Heart left ventricle (tissue), 13 donors: ENCODE data around the gene FNDC3B.

ENCODE experiments used
- CTCF ChIP-seq, 12 donors: fragments of 200-600 bp; sonication (generic) in 4 of 12; IDR thresholded peaks; one replicate each; pipeline versions ENCODE4 v1.5.0 to v1.8.0; 2018 to 2022; ENCODE audit warnings: antibody characterized with exemption in 12 of 12, mild to moderate bottlenecking in 5 of 12
- POLR2A ChIP-seq, 2 donors: fragments of 450-650 bp; IDR thresholded peaks; one replicate each; pipeline ENCODE4 v1.6.1; 2017; ENCODE audit warnings: antibody characterized with exemption in 2 of 2, mild to moderate bottlenecking in 2 of 2, moderate library complexity in 2 of 2
- donor health status: ischemic (EF 13 %, LVEDD 7.1; RV severe dilation, severe dysfunction).
- donor health status: DM: no; HTN: yes; CAD: no.
- donor health status: DM: no; HTN: no; CAD: no.
- donor health status: ischemic (EF 25% LVEDD 6.9; RV normal size, moderate dysfunction).
- donor health status: ischemic (EF 25% LVEDD 5.7; RV mildly dilated, moderate dysfunction).
- donor health status: ischemic (EF 35%, LVEDD 5.7; RV mildly dilated, moderate dysfunction).
- donor health status: nonischemic (EF 11% LVEDD 7.7; RV severe dilation, severe dysfunction).
- donor health status: DM: yes; HTN: yes; CAD: no.
- donor health status: PGD.
- donor health status: ischemic (EF 29% LVEDD 5.4; RV normal size, mild dysfunction).
- donor health status: nonischemic (EF 23%, LVEDD 6.1; RV moderate dilation, normal function).

DNA sequence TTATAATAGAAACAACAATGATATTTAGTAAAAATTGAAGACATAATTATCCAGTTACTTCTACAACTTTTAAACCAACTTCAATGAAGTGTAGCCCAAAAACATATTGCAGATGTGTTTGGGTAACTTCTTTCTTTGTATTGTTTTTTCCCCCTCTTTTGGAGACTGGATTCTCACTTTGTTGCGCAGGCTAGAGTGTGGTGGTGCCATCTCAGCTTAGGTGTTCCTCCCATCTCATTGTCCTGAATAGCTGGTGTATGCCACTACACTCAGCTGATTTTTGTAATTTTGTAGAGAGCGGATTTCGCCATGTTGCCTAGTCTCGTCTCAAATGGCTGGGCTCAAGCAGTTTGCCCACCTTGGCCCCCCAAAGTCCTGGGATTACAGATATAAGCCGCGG, 148.1 kb downstream of the FNDC3B start:
- TF ChIP-seq CTCF (IDR thresholded peaks at IDR 0.05) (no peak), POLR2A (IDR thresholded peaks at IDR 0.05) (no peak)
